Measurements from ENCODE around the gene STAG1.

GRCh38 chr3:136518102-136518501, 234.1 kb downstream of the STAG1 start:
- TF ChIP-seq CTCF (IDR thresholded peaks at IDR 0.05): no peak
- no peak for TF ChIP-seq POLR2A (IDR thresholded peaks at IDR 0.05)
